Lower leg skin (tissue), 3 donors: Measurements from ENCODE around the gene ST7.

Experiments used
- POLR2A ChIP-seq, 2 donors: fragments of 450-650 bp; IDR thresholded peaks; one replicate each; pipeline ENCODE4 v1.6.1; 2016 to 2017; ENCODE audit warnings: antibody characterized with exemption in 2 of 2, mild to moderate bottlenecking in 1 of 2, moderate library complexity in 1 of 2
- TF ChIP-seq, protein P1 (sequence below), 3 donors: fragments of 450-650 bp; IDR thresholded peaks; one replicate each; pipeline ENCODE4 v1.5.1; 2016; ENCODE audit warnings: antibody characterized with exemption in 3 of 3, mild to moderate bottlenecking in 3 of 3, moderate library complexity in 2 of 3

- TF ChIP-seq, protein P1, sequence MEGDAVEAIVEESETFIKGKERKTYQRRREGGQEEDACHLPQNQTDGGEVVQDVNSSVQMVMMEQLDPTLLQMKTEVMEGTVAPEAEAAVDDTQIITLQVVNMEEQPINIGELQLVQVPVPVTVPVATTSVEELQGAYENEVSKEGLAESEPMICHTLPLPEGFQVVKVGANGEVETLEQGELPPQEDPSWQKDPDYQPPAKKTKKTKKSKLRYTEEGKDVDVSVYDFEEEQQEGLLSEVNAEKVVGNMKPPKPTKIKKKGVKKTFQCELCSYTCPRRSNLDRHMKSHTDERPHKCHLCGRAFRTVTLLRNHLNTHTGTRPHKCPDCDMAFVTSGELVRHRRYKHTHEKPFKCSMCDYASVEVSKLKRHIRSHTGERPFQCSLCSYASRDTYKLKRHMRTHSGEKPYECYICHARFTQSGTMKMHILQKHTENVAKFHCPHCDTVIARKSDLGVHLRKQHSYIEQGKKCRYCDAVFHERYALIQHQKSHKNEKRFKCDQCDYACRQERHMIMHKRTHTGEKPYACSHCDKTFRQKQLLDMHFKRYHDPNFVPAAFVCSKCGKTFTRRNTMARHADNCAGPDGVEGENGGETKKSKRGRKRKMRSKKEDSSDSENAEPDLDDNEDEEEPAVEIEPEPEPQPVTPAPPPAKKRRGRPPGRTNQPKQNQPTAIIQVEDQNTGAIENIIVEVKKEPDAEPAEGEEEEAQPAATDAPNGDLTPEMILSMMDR (IDR thresholded peaks at IDR 0.05), result no peak
- TF ChIP-seq POLR2A (IDR thresholded peaks at IDR 0.05), result no peak
Observed at GRCh38 chr7:117270371-117270770, 317.1 kb downstream of the ST7 start.
